OCI-LY1 (cell line): ENCODE measurements around the gene ZNF292.
"Not testable (repeated sequence)": the region's sequence is repeated elsewhere in the genome, so short reads cannot be mapped to it uniquely, and the experiment has no call there.

Experiments used
- H2AFZ ChIP-seq: fragments of 200-600 bp; sonication (generic), shearing (Covaris generic); 2 replicates; pipeline ENCODE4 v1.6.0; 2014; ENCODE audit warnings: antibody characterized with exemption, mild to moderate bottlenecking, low read length
- H3F3A ChIP-seq: fragments of 200-600 bp; sonication (generic), shearing (Covaris generic); 2 replicates; pipeline ENCODE4 v1.6.0; 2014; ENCODE audit warnings: mild to moderate bottlenecking, antibody characterized with exemption, low read length, moderate library complexity; ENCODE audit not compliant: insufficient read depth
- H3K27ac ChIP-seq: fragments of 200-600 bp; sonication (generic); 2 replicates; pipeline ENCODE4 v1.5.1; 2014; ENCODE audit warnings: low read length, mixed run types, mild to moderate bottlenecking, low read depth; ENCODE audit not compliant: poor library complexity, severe bottlenecking
- H3K27me3 ChIP-seq: fragments of 200-600 bp; sonication (generic); 2 replicates; pipeline ENCODE4 v1.6.0; 2014; ENCODE audit warnings: antibody characterized with exemption, mild to moderate bottlenecking, low read length, moderate library complexity; ENCODE audit not compliant: insufficient read depth
- H3K36me3 ChIP-seq: fragments of 200-600 bp; sonication (generic); 2 replicates; pipeline ENCODE4 v1.6.1; 2014; ENCODE audit warnings: mild to moderate bottlenecking, antibody characterized with exemption, low read length, moderate library complexity, mixed read lengths; ENCODE audit not compliant: insufficient read depth
- H3K4me1 ChIP-seq: fragments of 200-600 bp; sonication (generic); 2 replicates; pipeline ENCODE4 v1.5.1; 2014; ENCODE audit warnings: mild to moderate bottlenecking, low read length, moderate library complexity; ENCODE audit not compliant: insufficient read depth, severe bottlenecking
- H3K4me2 ChIP-seq: fragments of 200-600 bp; sonication (generic), shearing (Covaris generic); 2 replicates; pipeline ENCODE4 v1.6.1; 2014; ENCODE audit warnings: low read length
- H3K4me3 ChIP-seq: fragments of 200-600 bp; sonication (generic); 2 replicates; pipeline ENCODE4 v1.5.1; 2014; ENCODE audit warnings: low read length, low read depth, mild to moderate bottlenecking, mixed read lengths; ENCODE audit not compliant: poor library complexity, severe bottlenecking
- H3K79me2 ChIP-seq: fragments of 200-600 bp; shearing (Covaris generic); 2 replicates; pipeline ENCODE4 v1.6.1; 2016; ENCODE audit warnings: mixed run types, low read length, mixed read lengths; ENCODE audit not compliant: insufficient read depth
- H3K9ac ChIP-seq: fragments of 200-600 bp; sonication (generic), shearing (Covaris generic); 2 replicates; pipeline ENCODE4 v1.6.1; 2014; ENCODE audit warnings: mild to moderate bottlenecking, low read length, mixed read lengths
- H3K9me2 ChIP-seq: fragments of 200-600 bp; sonication (generic), shearing (Covaris generic); 2 replicates; pipeline ENCODE4 v1.6.1; 2014; ENCODE audit warnings: low read depth, mild to moderate bottlenecking, low read length, mixed read lengths
- H3K9me3 ChIP-seq: fragments of 200-600 bp; shearing (Covaris generic); 2 replicates; pipeline ENCODE4 v1.6.1; 2014; ENCODE audit warnings: low read length, mixed read lengths
- H4K20me1 ChIP-seq: fragments of 200-600 bp; sonication (generic), shearing (Covaris generic); 2 replicates; pipeline ENCODE4 v1.6.0; 2016; ENCODE audit warnings: mild to moderate bottlenecking, low read length; ENCODE audit not compliant: insufficient read depth
- CTCF ChIP-seq: fragments of 200-600 bp; sonication (generic), shearing (Covaris generic); IDR thresholded peaks from 2 replicates; pipeline ENCODE4 v1.5.1; 2017; ENCODE audit warnings: mild to moderate bottlenecking, antibody characterized with exemption, low read length, moderate library complexity, mixed read lengths
- EZH2 ChIP-seq: fragments of 200-600 bp; sonication (generic), shearing (Covaris generic); IDR thresholded peaks from 2 replicates; pipeline ENCODE4 v1.8.0; 2017; ENCODE audit warnings: borderline replicate concordance, mixed run types, mild to moderate bottlenecking, antibody characterized with exemption, low read length, moderate library complexity, mixed read lengths

The ZNF292 gene

GRCh38 chr6:87155842-87156815 is 764 bp downstream of the ZNF292 start:
- TF ChIP-seq EZH2 (no peak), CTCF (no peak)
- Histone ChIP-seq H3K27ac (peak overlapping the region; percentile 90), H2AFZ (no peak overlapping the region), H3K4me3 (peak overlapping the region; percentile 75), H4K20me1 (peaks cover 6% of the 10 kb centered on the region; the same call in 1 of the 2 replicates), H3K79me2 (peaks cover 56% of the 10 kb centered on the region), H3K4me2 (peak overlapping the region; percentile 98), H3K9ac (peak overlapping the region; percentile 94), H3K36me3 (no peaks in the 10 kb centered on the region), H3K9me2 (no peaks in the 10 kb centered on the region), H3F3A (no peaks in the 10 kb centered on the region), H3K9me3 (no peaks in the 10 kb centered on the region), H3K27me3 (no peaks in the 10 kb centered on the region), H3K4me1 (peaks cover 62% of the 10 kb centered on the region)

DNA sequence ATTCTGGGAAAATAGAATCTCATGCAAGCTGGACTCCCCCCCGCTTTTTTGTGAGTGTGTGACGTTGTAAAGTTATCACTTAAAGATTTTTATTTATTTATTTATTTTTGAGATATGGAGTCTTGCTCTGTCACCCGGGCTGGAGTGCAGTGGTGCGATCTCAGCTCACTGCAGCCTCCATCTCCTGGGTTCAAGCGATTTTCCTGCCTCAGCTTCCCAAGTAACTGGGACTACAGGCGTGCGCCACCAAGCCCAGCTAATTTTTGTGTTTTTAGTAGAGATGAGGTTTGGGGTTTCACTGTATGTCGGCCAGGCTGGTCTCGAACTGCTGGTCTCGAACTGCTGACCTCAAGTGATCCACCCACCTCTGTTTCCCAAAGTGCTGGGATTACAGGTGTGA is 2.2 kb downstream of the ZNF292 start:
- not testable (repeated sequence) for H4K20me1 ChIP-seq, H3K9me2 ChIP-seq, H3K27ac ChIP-seq, H3F3A ChIP-seq, H3K36me3 ChIP-seq, H3K9ac ChIP-seq, H3K9me3 ChIP-seq, H3K27me3 ChIP-seq, H2AFZ ChIP-seq
- peaks cover 63% of the 10 kb centered on the region for H3K4me1 ChIP-seq
- H3K4me2 ChIP-seq, result peak overlapping the region; percentile 98
- peaks cover 70% of the 10 kb centered on the region for H3K79me2 ChIP-seq
- H3K4me3 ChIP-seq, result peak overlapping the region; percentile 75

- H4K20me1 ChIP-seq, result peaks cover 17% of the 10 kb centered on the region
These were observed 5.9 kb downstream of the ZNF292 start for GRCh38 chr6:87161299-87161698.

More at GRCh38 chr6:87161299-87161698, 5.9 kb downstream of the ZNF292 start:
- Histone ChIP-seq H3K79me2 (peaks cover 100% of the 10 kb centered on the region), H3K4me3 (no peak overlapping the region), H3K9me2 (no peaks in the 10 kb centered on the region), H2AFZ (no peak overlapping the region), H3K4me2 (peak overlapping the region; percentile 25; the same call in 1 of the 2 replicates), H3F3A (no peaks in the 10 kb centered on the region), H3K9ac (no peak overlapping the region), H3K36me3 (no peaks in the 10 kb centered on the region; the same call in 1 of the 2 replicates), H3K4me1 (peaks cover 58% of the 10 kb centered on the region), H3K27ac (peak overlapping the region; percentile 6), H3K27me3 (no peaks in the 10 kb centered on the region), H3K9me3 (no peaks in the 10 kb centered on the region)
- TF ChIP-seq CTCF, result no peak
- no peak for TF ChIP-seq EZH2
